GM19239 (cell line): Measurements from ENCODE around the gene EML5.
"Not testable (repeated sequence)": the region's sequence is repeated elsewhere in the genome, so short reads cannot be mapped to it uniquely, and the experiment has no call there.

Experiments
- DNase-seq: peaks from one replicate; pipeline ENCODE4 v3.0.0; 2011; ENCODE audit warnings: low spot score; ENCODE audit not compliant: insufficient read length
- FAIRE-seq: peaks from 2 replicates; lab custom pipeline; 2011; peaks lifted over from hg19 to GRCh38; lab: Jason Lieb, UNC

The EML5 gene

GRCh38 chr14:88792473-88793258 lies at the start of gene EML5:
Gene EML5 (minus strand): TSS chr14:88792953. CDS start chr14:88792503, 450 bp downstream.
- FAIRE-seq: peak; percentile 31
- peak; percentile 60 for DNase-seq

GRCh38 chr14:88842414-88842813 lies 49.7 kb upstream of the EML5 start:
- DNase-seq: no peak
- no peak for FAIRE-seq

GRCh38 chr14:88841741-88842140 lies 49.0 kb upstream of the EML5 start:
- FAIRE-seq (no peak), DNase-seq (no peak)

GRCh38 chr14:88840926-88841325 lies 48.2 kb upstream of the EML5 start:
- DNase-seq: no peak
- no peak for FAIRE-seq

GRCh38 chr14:88838015-88838414 lies 45.3 kb upstream of the EML5 start:
- FAIRE-seq: no peak

GRCh38 chr14:88837495-88837894 lies 44.7 kb upstream of the EML5 start:
- FAIRE-seq (no peak), DNase-seq (no peak)

More at GRCh38 chr14:88838015-88838414, 45.3 kb upstream of the EML5 start:
- no peak for DNase-seq

- DNase-seq: no peak
- no peak for FAIRE-seq
Measured at GRCh38 chr14:88835661-88836060, 42.9 kb upstream of the EML5 start.

GRCh38 chr14:88834883-88835431 lies 42.2 kb upstream of the EML5 start:
- DNase-seq (no peak), FAIRE-seq (no peak)

GRCh38 chr14:88831284-88831683 lies 38.5 kb upstream of the EML5 start:
- no peak for FAIRE-seq
- DNase-seq: no peak

- DNase-seq: no peak
- FAIRE-seq: no peak
Measured at GRCh38 chr14:88829685-88830302, 37.0 kb upstream of the EML5 start.

GRCh38 chr14:88829188-88829587 lies 36.4 kb upstream of the EML5 start:
- DNase-seq (no peak), FAIRE-seq (no peak)

GRCh38 chr14:88825503-88825902 lies 32.8 kb upstream of the EML5 start:
- DNase-seq: no peak

GRCh38 chr14:88825078-88825458 lies 32.3 kb upstream of the EML5 start:
- FAIRE-seq: no peak
- no peak for DNase-seq

More at GRCh38 chr14:88825503-88825902, 32.8 kb upstream of the EML5 start:
- FAIRE-seq: no peak

- peak; percentile 77 for DNase-seq
- FAIRE-seq: peak; percentile 96
Measured at GRCh38 chr14:88824314-88825077, 31.7 kb upstream of the EML5 start, which contains the start of gene TTC8. Gene TTC8 (plus strand): TSS chr14:88824651. CDS start chr14:88824708, 57 bp downstream.

- no peak for DNase-seq
- FAIRE-seq: no peak
Measured at GRCh38 chr14:88823968-88824313, 31.2 kb upstream of the EML5 start.

GRCh38 chr14:88821888-88822287 lies 29.1 kb upstream of the EML5 start:
- DNase-seq (no peak), FAIRE-seq (no peak)

- FAIRE-seq (no peak), DNase-seq (no peak)
Measured at GRCh38 chr14:88821378-88821777, 28.6 kb upstream of the EML5 start.

- not testable (repeated sequence) for FAIRE-seq, DNase-seq
Measured at GRCh38 chr14:88819674-88820073, 26.9 kb upstream of the EML5 start.

- no peak for FAIRE-seq
- no peak for DNase-seq
Measured at GRCh38 chr14:88818018-88818417, 25.3 kb upstream of the EML5 start.

- FAIRE-seq: no peak
- no peak for DNase-seq
Measured at GRCh38 chr14:88815980-88816379, 23.2 kb upstream of the EML5 start.

- DNase-seq: no peak
- FAIRE-seq: no peak
Measured at GRCh38 chr14:88808359-88808758, 15.6 kb upstream of the EML5 start.
